GM23248 (cell line): ENCODE measurements around the gene TTBK1. TPM values are rescaled to one million over a fixed set of nuclear protein-coding genes. Genes with fewer than 3 reads are reported as not detected.

Source experiments
- DNase-seq: peaks from one replicate; pipeline ENCODE4 v3.0.0-alpha.2; 2015
- H2AFZ ChIP-seq: fragments of 200-600 bp; sonication (generic); 2 replicates; pipeline ENCODE4 v1.6.1; 2016; ENCODE audit warnings: antibody characterized with exemption
- H3F3A ChIP-seq: fragments of 200-600 bp; sonication (generic); 2 replicates; pipeline ENCODE4 v1.6.1; 2016; ENCODE audit warnings: mild to moderate bottlenecking, antibody characterized with exemption, mixed run types; ENCODE audit not compliant: insufficient read depth
- H3K27ac ChIP-seq: fragments of 200-600 bp; sonication (generic); 2 replicates; pipeline ENCODE4 v1.5.1; 2016; ENCODE audit warnings: mild to moderate bottlenecking
- H3K27me3 ChIP-seq: fragments of 200-600 bp; sonication (generic); replicated peaks from 2 replicates; pipeline ENCODE4 v1.6.1; 2016; ENCODE audit warnings: mild to moderate bottlenecking; ENCODE audit not compliant: insufficient read depth
- H3K36me3 ChIP-seq: fragments of 200-600 bp; sonication (generic); 2 replicates; pipeline ENCODE4 v1.6.1; 2016; ENCODE audit warnings: low read depth, mild to moderate bottlenecking
- H3K4me1 ChIP-seq: fragments of 200-600 bp; sonication (generic); 2 replicates; pipeline ENCODE4 v1.6.1; 2016; ENCODE audit warnings: mild to moderate bottlenecking; ENCODE audit not compliant: insufficient read depth
- H3K4me2 ChIP-seq: fragments of 200-600 bp; sonication (generic); one replicate; pipeline ENCODE4 v1.6.1; 2016; ENCODE audit warnings: mild to moderate bottlenecking; ENCODE audit not compliant: unreplicated experiment
- H3K4me3 ChIP-seq: fragments of 200-600 bp; sonication (generic); 2 replicates; pipeline ENCODE4 v1.5.1; 2016; ENCODE audit warnings: mild to moderate bottlenecking
- H3K79me2 ChIP-seq: fragments of 200-600 bp; sonication (generic); 2 replicates; pipeline ENCODE4 v1.6.1; 2016; ENCODE audit warnings: mild to moderate bottlenecking; ENCODE audit not compliant: insufficient read depth
- H3K9ac ChIP-seq: fragments of 200-600 bp; sonication (generic); 2 replicates; pipeline ENCODE4 v1.6.1; 2016; ENCODE audit warnings: mild to moderate bottlenecking
- H3K9me2 ChIP-seq: fragments of 200-600 bp; sonication (generic); 2 replicates; pipeline ENCODE4 v1.6.1; 2016; ENCODE audit warnings: mixed run types, mild to moderate bottlenecking, moderate library complexity; ENCODE audit not compliant: insufficient read depth
- H3K9me3 ChIP-seq: fragments of 200-600 bp; sonication (generic); one replicate; pipeline ENCODE4 v1.6.1; 2017; ENCODE audit warnings: low read depth
- H4K20me1 ChIP-seq: fragments of 200-600 bp; sonication (generic); 2 replicates; pipeline ENCODE4 v1.6.0; 2016; ENCODE audit not compliant: insufficient read depth
- EZH2 ChIP-seq: fragments of 200-600 bp; sonication (generic); IDR thresholded peaks from 2 replicates; pipeline ENCODE4 v1.6.1; 2018; ENCODE audit warnings: antibody characterized with exemption, mild to moderate bottlenecking; ENCODE audit not compliant: insufficient read depth, poor library complexity, severe bottlenecking
- EZH2phosphoT487 ChIP-seq: fragments of 200-600 bp; sonication (generic); IDR thresholded peaks from 2 replicates; pipeline ENCODE4 v1.6.1; 2018; ENCODE audit warnings: antibody characterized with exemption, moderate library complexity, mild to moderate bottlenecking, low read depth; ENCODE audit not compliant: insufficient read depth
- WGBS, 2 experiments: methylation state at CpG; one replicate each; pipeline ENCODE4 v1.1.6; 2015 to 2017; ENCODE audit warnings: low lambda C conversion rate in 2 of 2, low coverage in 1 of 2; ENCODE audit errors: missing lambda C conversion rate in 2 of 2; 5-methylcytosine and 5-hydroxymethylcytosine counted together
- in situ Hi-C: fragments of 300-500 bp; cut with MboI; formaldehyde crosslinking; loops from 2 replicates; pipeline ENCODE4 v1.15.0; 2020
- polyA plus RNA-seq: library from polyadenylated mRNA; unstranded; fragments of >200 nt; fragmentation: Nextera tagmentation; extraction: Ambion mirVana; gene quantifications from 2 replicates; pipeline ENCODE4 v1.2.1, GENCODE V29; 2016
- total RNA-seq: library from RNA; depleted of rRNA; stranded (reverse); fragments of >200 nt; shearing (Covaris generic); gene quantifications from 2 replicates; pipeline ENCODE4 v1.2.3, GENCODE V29; 2014

TTBK1 gene
- total and polyA plus RNA-seq, 2 experiments from 2014 or later, result not detected

- peak within 1 kb of the TSS; percentile 72 for H3K4me2 ChIP-seq
- WGBS, 2 experiments, result 8 to 9% methylated on average over 36 to 39 of the region's 39 CpGs
Measured at GRCh38 chr6:43308101-43308989, 65.1 kb downstream of the TTBK1 start, which contains the start of gene CRIP3. CRIP3 (minus strand) TSS chr6:43308826; CDS start chr6:43308792, 34 bp downstream.

GRCh38 chr6:43308990-43309477 is 65.8 kb downstream of the TTBK1 start:
- 25% methylated on average over 9 of the region's 9 CpGs for WGBS, 2 experiments
- H2AFZ ChIP-seq, result peak overlapping the region; percentile 77
- H4K20me1 ChIP-seq, result no peaks in the 10 kb centered on the region
- H3F3A ChIP-seq, result no peaks in the 10 kb centered on the region
- H3K4me1 ChIP-seq, result no peaks in the 10 kb centered on the region; the same call in 1 of the 2 replicates
- no peaks in the 10 kb centered on the region for H3K9me2 ChIP-seq
- no peaks in the 10 kb centered on the region for H3K9me3 ChIP-seq
- peak overlapping the region; percentile 72 for H3K4me2 ChIP-seq
- DNase-seq, result no peak
- no peak overlapping the region for H3K9ac ChIP-seq
- TF ChIP-seq EZH2phosphoT487 (no peak), EZH2 (no peak)
- no peak overlapping the region for H3K27ac ChIP-seq
- no peaks in the 10 kb centered on the region for H3K36me3 ChIP-seq
- in situ Hi-C loops, result no loop called here
- peak overlapping the region; percentile 59 for H3K4me3 ChIP-seq
- no peaks in the 10 kb centered on the region for H3K79me2 ChIP-seq
- no peaks in the 10 kb centered on the region for H3K27me3 ChIP-seq

More at GRCh38 chr6:43308101-43308989, 65.1 kb downstream of the TTBK1 start, which contains the start of gene CRIP3:
- TF ChIP-seq EZH2phosphoT487 (no peak), EZH2 (no peak)
- Histone ChIP-seq H2AFZ (peak within 1 kb of the TSS; percentile 77), H3K27ac (no peak within 1 kb of the TSS), H3F3A (no peaks in the 10 kb centered on the region), H3K4me1 (no peaks in the 10 kb centered on the region; the same call in 1 of the 2 replicates), H3K4me3 (peak within 1 kb of the TSS; percentile 59), H3K9me2 (no peaks in the 10 kb centered on the region), H3K9me3 (no peaks in the 10 kb centered on the region), H3K36me3 (no peaks in the 10 kb centered on the region), H4K20me1 (no peaks in the 10 kb centered on the region), H3K9ac (no peak within 1 kb of the TSS), H3K79me2 (no peaks in the 10 kb centered on the region), H3K27me3 (no peaks in the 10 kb centered on the region)
- peak; percentile 80 for DNase-seq
- in situ Hi-C loops, result no loop called here

GRCh38 chr6:43310134-43310533 is 66.9 kb downstream of the TTBK1 start:
- no peak overlapping the region for H2AFZ ChIP-seq
- H3K27me3 ChIP-seq, result no peaks in the 10 kb centered on the region
- peak; percentile 15 for DNase-seq
- no peaks in the 10 kb centered on the region for H3K36me3 ChIP-seq
- H3K27ac ChIP-seq, result no peak overlapping the region
- H3F3A ChIP-seq, result no peaks in the 10 kb centered on the region
- no peak overlapping the region for H3K4me3 ChIP-seq
- TF ChIP-seq EZH2phosphoT487 (no peak), EZH2 (no peak)
- no peaks in the 10 kb centered on the region for H3K9me2 ChIP-seq
- H3K79me2 ChIP-seq, result no peaks in the 10 kb centered on the region
- H3K4me2 ChIP-seq, result no peak overlapping the region
- in situ Hi-C loops, result no loop called here
- H4K20me1 ChIP-seq, result no peaks in the 10 kb centered on the region
- H3K9ac ChIP-seq, result no peak overlapping the region
- WGBS, 2 experiments, result 98% methylated on average over 2 of the region's 2 CpGs
- H3K4me1 ChIP-seq, result no peaks in the 10 kb centered on the region; the same call in 1 of the 2 replicates
- no peaks in the 10 kb centered on the region for H3K9me3 ChIP-seq

DNA sequence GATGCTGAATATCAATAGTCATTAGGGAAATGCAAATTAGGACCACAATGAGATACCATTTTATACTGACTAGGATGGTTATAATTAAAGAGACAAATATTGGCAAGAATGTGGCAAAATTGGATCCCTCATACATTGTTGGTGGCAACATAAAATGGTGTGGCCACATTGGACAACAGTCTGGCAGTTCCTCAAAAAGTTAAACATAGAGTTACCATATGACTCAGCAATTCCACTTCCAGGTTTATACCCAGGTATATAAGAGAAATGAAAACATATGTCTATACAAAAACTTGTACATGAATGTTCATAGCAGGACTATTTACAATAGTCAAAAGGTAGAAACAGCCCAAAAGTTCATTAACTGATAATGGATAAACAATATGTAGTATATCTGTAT is 67.3 kb downstream of the TTBK1 start:
- Histone ChIP-seq H3K9me3 (no peaks in the 10 kb centered on the region), H3K4me3 (no peak overlapping the region), H3K4me2 (no peak overlapping the region), H3K27me3 (no peaks in the 10 kb centered on the region), H3K79me2 (no peaks in the 10 kb centered on the region), H3K9ac (no peak overlapping the region), H3K4me1 (no peaks in the 10 kb centered on the region; the same call in 1 of the 2 replicates), H4K20me1 (no peaks in the 10 kb centered on the region), H2AFZ (no peak overlapping the region), H3F3A (no peaks in the 10 kb centered on the region), H3K36me3 (no peaks in the 10 kb centered on the region), H3K9me2 (no peaks in the 10 kb centered on the region), H3K27ac (no peak overlapping the region)
- no peak for TF ChIP-seq EZH2
- no peak for TF ChIP-seq EZH2phosphoT487
- in situ Hi-C loops, result no loop called here
- no peak for DNase-seq
